WTC11 (cell line): ENCODE results near the gene SELENOS. TPM values are rescaled to one million over a fixed set of nuclear protein-coding genes. Genes with fewer than 3 reads are reported as not detected.

Experiments used
- ATAC-seq: fragments of 200-7000 bp; cut with Tn5 transposase; 2 replicates; pipeline ENCODE4 v1.10.0; 2021; ENCODE audit warnings: mild to moderate bottlenecking, moderate library complexity
- CTCF ChIA-PET: fragments of 300-600 bp; sonication (Branson Sonifier 250); formaldehyde crosslinking; loops from one replicate; lab custom pipeline; 2021; ENCODE audit warnings: antibody characterized with exemption; lab: Charles Lee
- POLR2A ChIA-PET: fragments of 350-600 bp; sonication (Branson Sonifier 250); formaldehyde crosslinking; loops from one replicate; lab custom pipeline; 2021; ENCODE audit warnings: antibody characterized with exemption; lab: Charles Lee
- DNase-seq: peaks from one replicate; pipeline ENCODE4 v3.0.0; 2021; ENCODE audit warnings: low spot score
- H3K27ac Mint-ChIP-seq: 2 replicates; pipeline ENCODE4 v1.8.0; 2021; ENCODE audit warnings: mixed read lengths
- H3K27me3 Mint-ChIP-seq: 2 replicates; pipeline ENCODE4 v1.8.0; 2021; ENCODE audit warnings: low read depth, mild to moderate bottlenecking, moderate library complexity, mixed read lengths
- H3K36me3 Mint-ChIP-seq: 2 replicates; pipeline ENCODE4 v1.8.0; 2021; ENCODE audit warnings: mixed read lengths
- H3K4me1 Mint-ChIP-seq: 2 replicates; pipeline ENCODE4 v1.8.0; 2022; ENCODE audit warnings: mixed read lengths
- H3K4me3 Mint-ChIP-seq: 2 replicates; pipeline ENCODE4 v1.8.0; 2021; ENCODE audit warnings: mild to moderate bottlenecking, moderate library complexity, mixed read lengths
- H3K9me3 Mint-ChIP-seq: 2 replicates; pipeline ENCODE4 v1.8.0; 2021; ENCODE audit warnings: mixed read lengths
- AFF4 ChIP-seq: sonication (generic); formaldehyde crosslinking; IDR thresholded peaks from 2 replicates; pipeline ENCODE4 v1.8.1; 2023; ENCODE audit warnings: mild to moderate bottlenecking, missing genetic modification reagents, borderline replicate concordance
- E2F1 ChIP-seq: sonication (generic); formaldehyde crosslinking; IDR thresholded peaks from 2 replicates; pipeline ENCODE4 v1.8.0; 2022; ENCODE audit warnings: mild to moderate bottlenecking, missing genetic modification reagents
- EMX1 ChIP-seq: fragments of 250-450 bp; sonication (Bioruptor Pico); IDR thresholded peaks from 2 replicates; pipeline ENCODE4 v1.8.0; 2021; ENCODE audit warnings: mild to moderate bottlenecking
- ERG ChIP-seq: fragments of 250-450 bp; sonication (Bioruptor Pico); IDR thresholded peaks from 2 replicates; pipeline ENCODE4 v1.8.0; 2021; ENCODE audit warnings: mild to moderate bottlenecking
- ETV6 ChIP-seq: sonication (generic); formaldehyde crosslinking; IDR thresholded peaks from 2 replicates; pipeline ENCODE4 v1.8.1; 2022; ENCODE audit warnings: mild to moderate bottlenecking, missing genetic modification reagents
- PRDM15 ChIP-seq: sonication (generic); formaldehyde crosslinking; IDR thresholded peaks from 2 replicates; pipeline ENCODE4 v1.8.0; 2022; ENCODE audit warnings: missing genetic modification reagents
- RELA ChIP-seq: sonication (generic); formaldehyde crosslinking; IDR thresholded peaks from 2 replicates; pipeline ENCODE4 v1.8.1; 2022; ENCODE audit warnings: missing genetic modification reagents, mild to moderate bottlenecking, borderline replicate concordance
- SOX15 ChIP-seq: fragments of 250-450 bp; sonication (Bioruptor Pico); IDR thresholded peaks from 2 replicates; pipeline ENCODE4 v1.9.0; 2021; ENCODE audit warnings: mild to moderate bottlenecking
- TCF7 ChIP-seq: sonication (generic); formaldehyde crosslinking; IDR thresholded peaks from 2 replicates; pipeline ENCODE4 v1.8.0; 2022; ENCODE audit warnings: mild to moderate bottlenecking, low read depth, missing genetic modification reagents, moderate library complexity
- ZNF263 ChIP-seq: sonication (generic); formaldehyde crosslinking; IDR thresholded peaks from 2 replicates; pipeline ENCODE4 v1.8.1; 2022; ENCODE audit warnings: low read depth, mild to moderate bottlenecking, moderate library complexity, missing genetic modification reagents
- ZNF281 ChIP-seq: sonication (generic); formaldehyde crosslinking; IDR thresholded peaks from 2 replicates; pipeline ENCODE4 v1.8.0; 2023; ENCODE audit warnings: mild to moderate bottlenecking, missing genetic modification reagents
- ZNF317 ChIP-seq: sonication (generic); formaldehyde crosslinking; IDR thresholded peaks from 2 replicates; pipeline ENCODE4 v1.8.1; 2023; ENCODE audit warnings: low read depth, mild to moderate bottlenecking, moderate library complexity, missing genetic modification reagents, borderline replicate concordance
- ZNF396 ChIP-seq: fragments of 250-450 bp; sonication (Bioruptor Pico); IDR thresholded peaks from 2 replicates; pipeline ENCODE4 v1.8.0; 2021; ENCODE audit warnings: mild to moderate bottlenecking, moderate library complexity, borderline replicate concordance
- ZNF512 ChIP-seq: sonication (generic); formaldehyde crosslinking; IDR thresholded peaks from 2 replicates; pipeline ENCODE4 v1.8.1; 2022; ENCODE audit warnings: missing genetic modification reagents, borderline replicate concordance
- ZNF671 ChIP-seq: fragments of 250-450 bp; sonication (Bioruptor Pico); IDR thresholded peaks from 2 replicates; pipeline ENCODE4 v1.8.0; 2021; ENCODE audit warnings: mild to moderate bottlenecking
- total RNA-seq: library from RNA; stranded (reverse); gene quantifications from 3 replicates; pipeline ENCODE4 v1.2.3, GENCODE V29; 2021
- TF ChIP-seq, protein P1 (sequence below): sonication (generic); formaldehyde crosslinking; IDR thresholded peaks from 2 replicates; pipeline ENCODE4 v1.8.0; 2023; ENCODE audit warnings: missing genetic modification reagents
- TF ChIP-seq, protein P2 (sequence below): sonication (generic); formaldehyde crosslinking; IDR thresholded peaks from 2 replicates; pipeline ENCODE4 v1.8.1; 2023; ENCODE audit warnings: mild to moderate bottlenecking, missing genetic modification reagents, moderate library complexity

SELENOS gene
- total RNA-seq, 1 experiment from 2014 or later = 43.8 TPM

GRCh38 chr15:101232677-101233076, 44.6 kb downstream of the SELENOS start (continued):
- TF ChIP-seq AFF4 (CRISPR knock-in tag) = no peak

DNA sequence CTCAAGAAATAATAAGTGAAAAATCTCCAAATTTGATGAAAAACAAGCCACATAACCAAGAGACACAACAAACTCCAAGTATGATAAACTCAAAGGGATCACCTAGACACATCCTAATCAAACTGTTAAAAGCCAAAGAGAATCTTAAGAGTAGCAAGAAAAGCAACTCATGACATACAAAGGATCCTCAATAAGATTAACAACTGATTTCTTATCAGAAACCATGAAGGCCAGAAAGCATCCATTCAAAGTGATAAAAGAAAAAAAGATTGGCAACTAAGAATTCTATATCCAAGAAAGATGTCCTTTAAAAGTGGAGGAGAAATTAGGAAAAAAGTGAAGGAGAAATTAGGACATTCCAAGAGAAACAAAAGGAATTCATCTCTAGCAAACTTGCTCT, 49.0 kb downstream of the SELENOS start:
- ChIA-PET POLR2A (no interaction called here), CTCF (no interaction called here)
- H3K4me3 Mint-ChIP-seq = no peak overlapping the region
- no peaks in the 10 kb centered on the region for H3K27me3 Mint-ChIP-seq
- no peaks in the 10 kb centered on the region for H3K9me3 Mint-ChIP-seq
- H3K4me1 Mint-ChIP-seq = peaks cover 33% of the 10 kb centered on the region
- H3K36me3 Mint-ChIP-seq = peaks cover 37% of the 10 kb centered on the region
- H3K27ac Mint-ChIP-seq = peak overlapping the region; percentile 4; the same call in 1 of the 2 replicates
- ATAC-seq (no peak), DNase-seq (no peak)
- no peak for TF ChIP-seq ETV6 (CRISPR knock-in tag)
- TF ChIP-seq ZNF317 (CRISPR knock-in tag) = peak; percentile 63; the same call in 1 of the 2 replicates
- TF ChIP-seq, all 79 proteins: peak for 1

DNA sequence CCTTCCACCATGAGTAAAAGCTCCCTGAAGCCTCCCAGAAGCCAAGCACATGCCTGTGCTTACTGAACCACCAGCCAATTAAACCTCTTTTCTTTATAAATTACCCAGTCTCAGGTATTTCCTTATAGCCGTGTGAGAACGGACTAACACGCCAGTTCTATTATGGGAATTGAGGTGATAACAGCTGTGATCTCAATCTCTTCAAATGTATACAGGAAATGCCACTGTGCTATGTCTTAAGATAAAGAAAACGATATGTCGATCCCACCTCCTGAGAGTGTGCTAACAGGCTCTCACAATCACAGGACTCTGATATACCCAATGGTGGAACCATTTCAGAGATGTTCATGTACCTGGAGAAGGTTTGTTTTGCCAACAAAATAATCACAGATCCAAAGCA, 51.6 kb downstream of the SELENOS start:
- Mint-ChIP-seq H3K4me1 (peaks cover 26% of the 10 kb centered on the region), H3K4me3 (no peak overlapping the region), H3K9me3 (no peaks in the 10 kb centered on the region), H3K36me3 (peaks cover 22% of the 10 kb centered on the region), H3K27me3 (no peaks in the 10 kb centered on the region), H3K27ac (peak overlapping the region; percentile 7; the same call in 1 of the 2 replicates)
- no peak for DNase-seq
- ATAC-seq = no peak
- ChIA-PET CTCF (no interaction called here), POLR2A (no interaction called here)
- TF ChIP-seq TCF7 (CRISPR knock-in tag) (no peak), ERG (CRISPR knock-in tag) (no peak), PRDM15 (CRISPR knock-in tag) (no peak), ZNF512 (CRISPR knock-in tag) (no peak), ZNF396 (CRISPR knock-in tag) (no peak), ZNF263 (no peak), RELA (CRISPR knock-in tag) (no peak), E2F1 (CRISPR knock-in tag) (no peak), ZNF671 (CRISPR knock-in tag) (no peak), SOX15 (CRISPR knock-in tag) (no peak), ZNF281 (CRISPR knock-in tag) (no peak), EMX1 (no peak)
- TF ChIP-seq, protein P1, sequence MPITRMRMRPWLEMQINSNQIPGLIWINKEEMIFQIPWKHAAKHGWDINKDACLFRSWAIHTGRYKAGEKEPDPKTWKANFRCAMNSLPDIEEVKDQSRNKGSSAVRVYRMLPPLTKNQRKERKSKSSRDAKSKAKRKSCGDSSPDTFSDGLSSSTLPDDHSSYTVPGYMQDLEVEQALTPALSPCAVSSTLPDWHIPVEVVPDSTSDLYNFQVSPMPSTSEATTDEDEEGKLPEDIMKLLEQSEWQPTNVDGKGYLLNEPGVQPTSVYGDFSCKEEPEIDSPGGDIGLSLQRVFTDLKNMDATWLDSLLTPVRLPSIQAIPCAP (CRISPR knock-in tag) = no peak
- TF ChIP-seq, protein P2, sequence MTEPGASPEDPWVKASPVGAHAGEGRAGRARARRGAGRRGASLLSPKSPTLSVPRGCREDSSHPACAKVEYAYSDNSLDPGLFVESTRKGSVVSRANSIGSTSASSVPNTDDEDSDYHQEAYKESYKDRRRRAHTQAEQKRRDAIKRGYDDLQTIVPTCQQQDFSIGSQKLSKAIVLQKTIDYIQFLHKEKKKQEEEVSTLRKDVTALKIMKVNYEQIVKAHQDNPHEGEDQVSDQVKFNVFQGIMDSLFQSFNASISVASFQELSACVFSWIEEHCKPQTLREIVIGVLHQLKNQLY (CRISPR knock-in tag) = no peak
